Loucy (cell line): Measurements from ENCODE around the gene UCP3.

Source experiments
- H2AFZ ChIP-seq: fragments of 200-600 bp; sonication (generic); 2 replicates; pipeline ENCODE4 v1.6.0; 2016; ENCODE audit warnings: antibody characterized with exemption, mild to moderate bottlenecking, low read length, moderate library complexity
- H3F3A ChIP-seq: fragments of 200-600 bp; 2 replicates; pipeline ENCODE4 v1.6.0; 2016; ENCODE audit warnings: antibody characterized with exemption, low read depth, mild to moderate bottlenecking
- H3K27me3 ChIP-seq: fragments of 200-600 bp; sonication (generic); 2 replicates; pipeline ENCODE4 v1.6.1; 2014; ENCODE audit warnings: low read length, mild to moderate bottlenecking; ENCODE audit not compliant: insufficient read depth, poor library complexity, severe bottlenecking
- H3K36me3 ChIP-seq: fragments of 200-600 bp; sonication (generic); 2 replicates; pipeline ENCODE4 v1.6.1; 2016; ENCODE audit warnings: low read length; ENCODE audit not compliant: insufficient read depth
- H3K4me1 ChIP-seq: fragments of 200-600 bp; sonication (generic); 2 replicates; pipeline ENCODE4 v1.5.1; 2014; ENCODE audit warnings: low read length, mild to moderate bottlenecking; ENCODE audit not compliant: insufficient read depth, poor library complexity, severe bottlenecking
- H3K4me2 ChIP-seq: fragments of 200-600 bp; sonication (generic); 2 replicates; pipeline ENCODE4 v1.6.0; 2014; ENCODE audit warnings: antibody characterized with exemption, low read length, low read depth, mild to moderate bottlenecking; ENCODE audit not compliant: poor library complexity, severe bottlenecking
- H3K4me3 ChIP-seq: fragments of 200-600 bp; sonication (generic); 2 replicates; pipeline ENCODE4 v1.5.1; 2014; ENCODE audit warnings: low read length, mild to moderate bottlenecking, mixed read lengths; ENCODE audit not compliant: poor library complexity, severe bottlenecking
- H3K79me2 ChIP-seq: fragments of 200-600 bp; sonication (generic); 2 replicates; pipeline ENCODE4 v1.6.1; 2014; ENCODE audit warnings: low read length; ENCODE audit not compliant: insufficient read depth
- H3K9ac ChIP-seq: fragments of 200-600 bp; sonication (generic); 2 replicates; pipeline ENCODE4 v1.6.0; 2014; ENCODE audit warnings: mild to moderate bottlenecking, low read depth, low read length, moderate library complexity; ENCODE audit not compliant: poor library complexity, severe bottlenecking
- H3K9me2 ChIP-seq: fragments of 200-600 bp; sonication (generic); replicated peaks from 2 replicates; pipeline ENCODE4 v1.6.1; 2016; ENCODE audit warnings: low read depth, low read length, mixed read lengths
- H3K9me3 ChIP-seq: fragments of 200-600 bp; sonication (generic); 2 replicates; pipeline ENCODE4 v1.6.1; 2014; ENCODE audit warnings: mild to moderate bottlenecking, antibody characterized with exemption, low read length, low read depth; ENCODE audit not compliant: insufficient read depth
- H4K20me1 ChIP-seq: fragments of 200-600 bp; sonication (generic); 2 replicates; pipeline ENCODE4 v1.6.0; 2014; ENCODE audit warnings: antibody characterized with exemption, low read length, mild to moderate bottlenecking; ENCODE audit not compliant: insufficient read depth, poor library complexity, severe bottlenecking
- EZH2phosphoT487 ChIP-seq: fragments of 200-600 bp; IDR thresholded peaks from 2 replicates; pipeline ENCODE4 v1.6.1; 2018; ENCODE audit warnings: antibody characterized with exemption, mild to moderate bottlenecking, moderate library complexity, borderline replicate concordance
- TF ChIP-seq, protein P1 (sequence below): fragments of 200-600 bp; sonication (generic); conservative IDR thresholded peaks from 2 replicates; pipeline ENCODE4 v1.5.1; 2014; ENCODE audit warnings: mild to moderate bottlenecking, antibody characterized with exemption, low read length

The UCP3 gene

DNA sequence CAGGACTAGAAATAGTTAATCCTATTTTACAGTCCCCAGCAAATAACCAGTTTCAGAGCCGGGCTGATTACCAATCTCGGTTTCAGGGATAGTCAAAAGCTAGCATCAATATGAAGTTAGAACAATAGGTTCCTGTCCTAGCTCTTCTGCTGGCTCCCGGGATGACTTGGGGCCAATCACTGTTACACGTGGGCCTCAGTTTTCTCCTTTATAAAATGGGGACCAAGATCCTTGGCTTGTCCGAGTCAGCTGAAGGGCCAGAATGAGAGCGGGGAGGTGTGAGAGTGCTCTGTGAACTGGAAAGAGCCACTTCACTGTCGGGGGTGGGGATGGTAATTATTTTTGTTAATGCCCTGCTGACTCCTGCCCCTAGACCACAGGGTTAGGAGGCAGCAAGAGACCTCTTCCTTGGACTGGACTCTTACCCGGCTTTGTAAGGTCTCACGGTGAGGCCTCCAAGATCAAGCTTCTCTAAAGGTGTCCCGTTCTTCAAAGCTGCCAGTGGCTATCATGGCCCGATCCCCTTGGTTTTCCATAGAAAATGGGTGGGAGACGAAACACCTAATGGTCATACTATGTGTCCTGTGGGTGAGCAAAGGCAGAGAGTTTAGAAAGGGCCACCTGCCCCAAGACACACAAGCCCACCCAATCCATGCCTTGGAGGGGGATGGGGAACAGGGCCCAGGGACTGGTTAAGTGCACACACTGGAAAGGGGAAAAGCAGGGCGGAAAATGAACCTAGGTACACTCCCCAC lies 27.7 kb downstream of the UCP3 start:
- TF ChIP-seq, protein P1, sequence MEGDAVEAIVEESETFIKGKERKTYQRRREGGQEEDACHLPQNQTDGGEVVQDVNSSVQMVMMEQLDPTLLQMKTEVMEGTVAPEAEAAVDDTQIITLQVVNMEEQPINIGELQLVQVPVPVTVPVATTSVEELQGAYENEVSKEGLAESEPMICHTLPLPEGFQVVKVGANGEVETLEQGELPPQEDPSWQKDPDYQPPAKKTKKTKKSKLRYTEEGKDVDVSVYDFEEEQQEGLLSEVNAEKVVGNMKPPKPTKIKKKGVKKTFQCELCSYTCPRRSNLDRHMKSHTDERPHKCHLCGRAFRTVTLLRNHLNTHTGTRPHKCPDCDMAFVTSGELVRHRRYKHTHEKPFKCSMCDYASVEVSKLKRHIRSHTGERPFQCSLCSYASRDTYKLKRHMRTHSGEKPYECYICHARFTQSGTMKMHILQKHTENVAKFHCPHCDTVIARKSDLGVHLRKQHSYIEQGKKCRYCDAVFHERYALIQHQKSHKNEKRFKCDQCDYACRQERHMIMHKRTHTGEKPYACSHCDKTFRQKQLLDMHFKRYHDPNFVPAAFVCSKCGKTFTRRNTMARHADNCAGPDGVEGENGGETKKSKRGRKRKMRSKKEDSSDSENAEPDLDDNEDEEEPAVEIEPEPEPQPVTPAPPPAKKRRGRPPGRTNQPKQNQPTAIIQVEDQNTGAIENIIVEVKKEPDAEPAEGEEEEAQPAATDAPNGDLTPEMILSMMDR, result no peak
- no peak for TF ChIP-seq EZH2phosphoT487
- peaks cover 78% of the 10 kb centered on the region for H3K79me2 ChIP-seq
- H3K4me1 ChIP-seq, result peaks cover 56% of the 10 kb centered on the region
- H3K9ac ChIP-seq, result peak overlapping the region; percentile 99
- peaks cover 7% of the 10 kb centered on the region for H3K27me3 ChIP-seq
- peak overlapping the region; percentile 97 for H3K4me3 ChIP-seq
- peaks cover 52% of the 10 kb centered on the region for H4K20me1 ChIP-seq
- no peaks in the 10 kb centered on the region for H3K9me2 ChIP-seq
- H2AFZ ChIP-seq, result no peak overlapping the region
- no peaks in the 10 kb centered on the region for H3K9me3 ChIP-seq
- peak overlapping the region; percentile 92 for H3K4me2 ChIP-seq
- H3F3A ChIP-seq, result peaks cover 12% of the 10 kb centered on the region
- peaks cover 29% of the 10 kb centered on the region; the same call in 1 of the 2 replicates for H3K36me3 ChIP-seq

DNA sequence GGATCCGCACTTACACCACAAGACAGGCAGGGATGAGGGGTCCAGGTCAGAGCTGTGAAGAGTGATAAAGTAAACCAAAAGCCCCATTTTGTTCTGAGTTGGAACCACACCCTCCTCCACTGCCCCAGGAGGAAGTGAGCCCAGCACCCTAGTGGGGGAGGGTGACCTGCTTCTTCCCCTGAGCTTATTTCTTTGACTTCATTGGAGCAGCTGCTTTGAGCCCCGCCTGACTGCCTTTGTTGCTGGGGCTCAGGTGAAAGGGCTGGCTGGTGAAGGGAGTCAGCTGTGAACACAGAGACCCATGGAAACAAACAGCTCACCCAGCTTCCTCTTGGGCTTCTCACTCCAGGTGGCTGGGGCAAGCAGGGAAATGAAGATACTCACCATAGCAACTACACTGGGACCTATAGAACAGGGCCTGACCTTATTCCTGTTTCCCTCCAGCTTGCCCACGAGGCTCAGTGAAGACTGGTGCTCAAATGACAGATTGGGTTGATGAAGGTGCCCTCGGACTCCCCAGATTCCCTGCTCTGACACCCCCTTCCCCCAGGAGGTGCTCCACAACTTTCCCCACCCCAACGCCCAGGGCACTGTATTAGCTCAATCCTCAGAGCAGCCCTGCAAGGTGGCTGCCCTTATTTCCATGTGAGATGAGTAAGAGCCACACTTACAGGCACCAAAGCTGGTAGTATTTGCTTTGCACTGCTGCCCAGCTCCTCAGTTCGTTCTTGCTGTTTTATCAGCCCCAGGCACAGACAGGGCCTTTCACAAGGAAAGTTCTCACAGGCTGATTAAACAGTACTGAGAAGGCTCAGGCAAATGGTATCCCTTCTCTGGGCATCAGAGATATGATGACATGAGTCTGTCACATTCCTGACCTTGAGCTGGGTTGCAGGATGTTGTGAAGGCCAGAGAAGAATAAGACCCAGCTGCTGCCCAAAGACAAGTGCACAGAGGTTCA lies 28.6 kb downstream of the UCP3 start:
- peaks cover 37% of the 10 kb centered on the region; the same call in 1 of the 2 replicates for H3K36me3 ChIP-seq

DNA sequence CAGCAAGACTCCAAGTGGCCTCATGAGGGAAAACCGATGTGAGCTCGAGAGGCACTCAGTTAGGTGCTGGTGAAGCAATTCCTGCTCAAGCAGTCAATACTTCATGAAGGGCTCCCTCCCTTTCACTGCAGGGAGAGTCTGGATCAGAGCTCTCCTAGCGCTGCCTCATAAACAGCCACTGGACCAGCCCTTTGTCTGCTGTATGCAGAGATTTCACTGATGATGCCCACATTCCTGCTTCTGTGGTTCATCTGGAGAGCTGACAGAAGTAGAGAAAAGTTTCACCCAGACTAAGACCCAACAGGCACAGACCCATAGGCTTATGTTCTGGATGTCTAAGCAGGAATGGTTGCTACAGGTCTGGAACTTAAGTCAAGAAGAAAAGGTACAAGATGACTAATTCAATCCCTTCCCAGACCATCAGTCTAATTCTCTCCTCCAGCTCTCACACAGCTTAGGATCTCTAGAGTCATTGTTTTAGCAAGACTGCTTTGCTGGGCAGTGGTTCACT lies 30.3 kb downstream of the UCP3 start:
- Histone ChIP-seq H3K4me3 (peak overlapping the region; percentile 97), H3K9me2 (no peaks in the 10 kb centered on the region), H3K4me2 (peak overlapping the region; percentile 92), H3K4me1 (peaks cover 56% of the 10 kb centered on the region), H3K79me2 (peaks cover 67% of the 10 kb centered on the region), H3F3A (peaks cover 19% of the 10 kb centered on the region), H4K20me1 (peaks cover 71% of the 10 kb centered on the region), H3K9ac (peak overlapping the region; percentile 99), H3K36me3 (peaks cover 47% of the 10 kb centered on the region; the same call in 1 of the 2 replicates), H3K27me3 (peaks cover 7% of the 10 kb centered on the region), H3K9me3 (no peaks in the 10 kb centered on the region), H2AFZ (no peak overlapping the region)
- no peak for TF ChIP-seq EZH2phosphoT487
- TF ChIP-seq, protein P1, result no peak

More for the DNA sequence above, 28.6 kb downstream of the UCP3 start:
- peaks cover 7% of the 10 kb centered on the region for H3K27me3 ChIP-seq
- H3K79me2 ChIP-seq, result peaks cover 79% of the 10 kb centered on the region
- H3K9me2 ChIP-seq, result no peaks in the 10 kb centered on the region
- peak overlapping the region; percentile 99 for H3K9ac ChIP-seq
- peak overlapping the region; percentile 92 for H3K4me2 ChIP-seq
- peaks cover 12% of the 10 kb centered on the region for H3F3A ChIP-seq
- peak overlapping the region; percentile 97 for H3K4me3 ChIP-seq
- H3K4me1 ChIP-seq, result peaks cover 56% of the 10 kb centered on the region
- H2AFZ ChIP-seq, result no peak overlapping the region
- H4K20me1 ChIP-seq, result peaks cover 57% of the 10 kb centered on the region
- no peaks in the 10 kb centered on the region for H3K9me3 ChIP-seq
- TF ChIP-seq, protein P1, result no peak
- no peak for TF ChIP-seq EZH2phosphoT487
